Caco-2 (cell line): ENCODE data around the gene RNGTT. TPM values are rescaled to one million over a fixed set of nuclear protein-coding genes. Genes with fewer than 3 reads are reported as not detected.

Experiments used
- BruUV-seq: library from RNA; stranded (reverse); fragments of 400-500 nt; replicated peaks from 2 replicates; lab custom pipeline; 2021; lab: Mats Ljungman, UMichigan
- CTCF ChIA-PET: fragments of 300-600 bp; sonication (Branson Sonifier 250); formaldehyde crosslinking; loops from one replicate; lab custom pipeline; 2022; ENCODE audit warnings: antibody characterized with exemption; lab: Charles Lee
- POLR2A ChIA-PET: fragments of 300-600 bp; sonication (Branson Sonifier 250); formaldehyde crosslinking; loops from one replicate; lab custom pipeline; 2022; ENCODE audit warnings: antibody characterized with exemption; lab: Charles Lee
- DNase-seq, 2 experiments: peaks; one replicate each; pipeline versions ENCODE4 v3.0.0 to v3.0.0-alpha.2; 2020 to 2022
- H3K27me3 ChIP-seq: replicated peaks from 2 replicates; pipeline ENCODE4 v1.6.0; 2011; ENCODE audit warnings: low read length; ENCODE audit not compliant: control insufficient read depth, insufficient read depth
- H3K36me3 ChIP-seq: 2 replicates; pipeline ENCODE4 v1.5.1; 2011; ENCODE audit warnings: low read length; ENCODE audit not compliant: control insufficient read depth, insufficient read depth
- H3K4me1 ChIP-seq: fragments of 250-450 bp; sonication (Bioruptor Pico); 2 replicates; pipeline ENCODE4 v1.5.1; 2020; ENCODE audit warnings: mild to moderate bottlenecking
- H3K4me3 ChIP-seq: 2 replicates; pipeline ENCODE4 v1.5.1; 2011; ENCODE audit warnings: low read depth, mild to moderate bottlenecking, control low read depth, low read length
- H3K9me3 ChIP-seq: fragments of 250-450 bp; sonication (Bioruptor Pico); 2 replicates; pipeline ENCODE4 v1.5.1; 2020; ENCODE audit warnings: mild to moderate bottlenecking, moderate library complexity
- H3K27ac Mint-ChIP-seq: one replicate; pipeline ENCODE4 v1.8.0; 2022; ENCODE audit warnings: mixed read lengths; ENCODE audit not compliant: unreplicated experiment
- H3K27me3 Mint-ChIP-seq: one replicate; pipeline ENCODE4 v1.8.0; 2022; ENCODE audit warnings: mixed read lengths; ENCODE audit not compliant: insufficient read depth, unreplicated experiment
- H3K36me3 Mint-ChIP-seq: one replicate; pipeline ENCODE4 v1.8.0; 2022; ENCODE audit warnings: mild to moderate bottlenecking, mixed read lengths; ENCODE audit not compliant: insufficient read depth, unreplicated experiment
- H3K4me1 Mint-ChIP-seq: one replicate; pipeline ENCODE4 v1.8.0; 2022; ENCODE audit warnings: low read depth, mixed read lengths; ENCODE audit not compliant: unreplicated experiment
- H3K4me3 Mint-ChIP-seq: one replicate; pipeline ENCODE4 v1.8.0; 2022; ENCODE audit warnings: mild to moderate bottlenecking, moderate library complexity, mixed read lengths; ENCODE audit not compliant: unreplicated experiment
- H3K9me3 Mint-ChIP-seq: one replicate; pipeline ENCODE4 v1.8.0; 2022; ENCODE audit warnings: mixed read lengths; ENCODE audit not compliant: unreplicated experiment
- intact Hi-C: fragments of 100-400 bp; cut with micrococcal nuclease; formaldehyde crosslinking; loops from one replicate; pipeline ENCODE4 v1.10.0; 2022; ENCODE audit not compliant: unreplicated experiment
- total RNA-seq: library from RNA; stranded (reverse); gene quantifications from 2 replicates; pipeline ENCODE4 v1.2.3, GENCODE V29; 2022
- TF ChIP-seq, protein P1 (sequence below), 2 experiments: fragments of 200-600 bp in 1 of 2; IDR thresholded peaks; 1 replicate in 1 of 2; 2 replicates in 1 of 2; pipeline versions ENCODE4 v1.5.1 to v1.8.0; 2011 to 2022; ENCODE audit warnings: antibody characterized with exemption in 1 of 2, control low read depth in 1 of 2, inconsistent platforms in 1 of 2, low read depth in 1 of 2, low read length in 1 of 2, mild to moderate bottlenecking in 1 of 2, moderate library complexity in 1 of 2; ENCODE audit not compliant: insufficient read depth in 1 of 2, severe bottlenecking in 1 of 2, unreplicated experiment in 1 of 2

The RNGTT gene
- total RNA-seq, 1 experiment from 2014 or later: 17.7 TPM

DNA sequence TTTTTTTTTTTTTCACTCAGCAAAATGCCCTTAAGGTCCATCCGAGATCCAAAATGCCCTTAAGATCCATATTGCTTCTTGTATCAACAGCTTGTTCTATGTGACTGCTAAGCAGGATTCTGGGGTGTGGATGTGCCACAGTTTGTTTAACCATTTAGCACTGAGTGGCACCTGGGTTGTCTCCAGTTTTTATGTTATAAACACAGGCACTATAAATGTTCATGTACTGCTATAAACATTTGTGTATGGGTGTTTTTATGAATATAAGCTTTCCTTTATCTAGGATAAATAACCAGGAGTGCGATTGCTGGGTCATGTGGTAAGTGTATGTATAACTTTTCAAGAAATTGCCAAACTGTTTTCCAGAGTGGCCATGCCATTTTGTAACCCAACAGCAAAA, 386.0 kb downstream of the RNGTT start:
- peaks cover 16% of the 10 kb centered on the region for H3K27me3 Mint-ChIP-seq
- CTCF ChIA-PET: no interaction called here

DNA sequence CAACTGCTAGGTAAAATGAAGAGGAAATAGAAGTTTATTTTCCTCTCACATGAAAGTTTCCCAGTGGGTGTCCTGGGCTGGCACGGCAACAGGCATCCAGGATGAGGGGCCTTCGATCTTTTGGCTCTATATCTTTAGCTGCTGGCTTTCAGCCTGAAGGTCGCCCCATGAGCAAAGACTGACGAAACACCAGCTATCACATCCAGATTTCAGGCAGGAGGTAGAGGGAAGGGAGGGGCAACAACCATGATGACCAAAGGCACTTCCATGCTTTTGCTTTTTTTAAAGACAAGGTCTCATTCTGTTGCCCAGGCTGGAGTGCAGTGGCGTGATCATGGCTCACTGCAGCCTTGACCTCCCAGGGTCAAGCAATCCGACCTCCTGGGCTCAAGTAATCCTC, 387.9 kb downstream of the RNGTT start:
- Mint-ChIP-seq H3K4me3 (no peak overlapping the region), H3K4me1 (no peaks in the 10 kb centered on the region), H3K27me3 (peaks cover 8% of the 10 kb centered on the region), H3K36me3 (no peaks in the 10 kb centered on the region), H3K27ac (no peak overlapping the region), H3K9me3 (no peaks in the 10 kb centered on the region)
- Histone ChIP-seq H3K9me3 (no peaks in the 10 kb centered on the region), H3K4me3 (no peak overlapping the region), H3K4me1 (no peaks in the 10 kb centered on the region), H3K36me3 (no peaks in the 10 kb centered on the region), H3K27me3 (no peaks in the 10 kb centered on the region)
- intact Hi-C loops: no loop called here
- BruUV-seq: no TSS peak
- POLR2A ChIA-PET: no interaction called here
- CTCF ChIA-PET: no interaction called here
- no peak for DNase-seq
- TF ChIP-seq, protein P1, sequence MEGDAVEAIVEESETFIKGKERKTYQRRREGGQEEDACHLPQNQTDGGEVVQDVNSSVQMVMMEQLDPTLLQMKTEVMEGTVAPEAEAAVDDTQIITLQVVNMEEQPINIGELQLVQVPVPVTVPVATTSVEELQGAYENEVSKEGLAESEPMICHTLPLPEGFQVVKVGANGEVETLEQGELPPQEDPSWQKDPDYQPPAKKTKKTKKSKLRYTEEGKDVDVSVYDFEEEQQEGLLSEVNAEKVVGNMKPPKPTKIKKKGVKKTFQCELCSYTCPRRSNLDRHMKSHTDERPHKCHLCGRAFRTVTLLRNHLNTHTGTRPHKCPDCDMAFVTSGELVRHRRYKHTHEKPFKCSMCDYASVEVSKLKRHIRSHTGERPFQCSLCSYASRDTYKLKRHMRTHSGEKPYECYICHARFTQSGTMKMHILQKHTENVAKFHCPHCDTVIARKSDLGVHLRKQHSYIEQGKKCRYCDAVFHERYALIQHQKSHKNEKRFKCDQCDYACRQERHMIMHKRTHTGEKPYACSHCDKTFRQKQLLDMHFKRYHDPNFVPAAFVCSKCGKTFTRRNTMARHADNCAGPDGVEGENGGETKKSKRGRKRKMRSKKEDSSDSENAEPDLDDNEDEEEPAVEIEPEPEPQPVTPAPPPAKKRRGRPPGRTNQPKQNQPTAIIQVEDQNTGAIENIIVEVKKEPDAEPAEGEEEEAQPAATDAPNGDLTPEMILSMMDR (IDR thresholded peaks at IDR 0.05; ENCODE audit: insufficient read depth in 1 of 2, low read depth in 1 of 2, low read length in 1 of 2, severe bottlenecking in 1 of 2, unreplicated experiment in 1 of 2): no peak

More for the DNA sequence above, 386.0 kb downstream of the RNGTT start:
- no TSS peak for BruUV-seq
- Histone ChIP-seq H3K4me3 (no peak overlapping the region), H3K36me3 (no peaks in the 10 kb centered on the region), H3K27me3 (no peaks in the 10 kb centered on the region), H3K4me1 (no peaks in the 10 kb centered on the region), H3K9me3 (no peaks in the 10 kb centered on the region)
- H3K4me3 Mint-ChIP-seq: no peak overlapping the region
- H3K4me1 Mint-ChIP-seq: no peaks in the 10 kb centered on the region
- no peaks in the 10 kb centered on the region for H3K9me3 Mint-ChIP-seq
- no peaks in the 10 kb centered on the region for H3K36me3 Mint-ChIP-seq
- DNase-seq: no peak
- POLR2A ChIA-PET: no interaction called here
- intact Hi-C loops: no loop called here
- H3K27ac Mint-ChIP-seq: no peak overlapping the region
- TF ChIP-seq, protein P1 (IDR thresholded peaks at IDR 0.05; ENCODE audit: insufficient read depth in 1 of 2, low read depth in 1 of 2, low read length in 1 of 2, severe bottlenecking in 1 of 2, unreplicated experiment in 1 of 2): no peak

GRCh38 chr6:88574651-88575050, 388.8 kb downstream of the RNGTT start:
- H3K9me3 Mint-ChIP-seq: no peaks in the 10 kb centered on the region
- H3K36me3 Mint-ChIP-seq: no peaks in the 10 kb centered on the region
- ChIA-PET POLR2A (no interaction called here), CTCF (no interaction called here)
- Histone ChIP-seq H3K36me3 (no peaks in the 10 kb centered on the region), H3K27me3 (no peaks in the 10 kb centered on the region), H3K9me3 (peaks cover 5% of the 10 kb centered on the region; the same call in 1 of the 2 replicates), H3K4me1 (no peaks in the 10 kb centered on the region), H3K4me3 (no peak overlapping the region)
- H3K4me1 Mint-ChIP-seq: no peaks in the 10 kb centered on the region
- intact Hi-C loops: no loop called here
- TF ChIP-seq, protein P1 (IDR thresholded peaks at IDR 0.05; ENCODE audit: insufficient read depth in 1 of 2, low read depth in 1 of 2, low read length in 1 of 2, severe bottlenecking in 1 of 2, unreplicated experiment in 1 of 2): no peak
- DNase-seq: no peak
- H3K27ac Mint-ChIP-seq: no peak overlapping the region
- H3K4me3 Mint-ChIP-seq: no peak overlapping the region
- BruUV-seq: no TSS peak
- H3K27me3 Mint-ChIP-seq: peaks cover 3% of the 10 kb centered on the region
